H9 (cell line): Measurements from ENCODE around the gene GPAT3. TPM values are rescaled to one million over a fixed set of nuclear protein-coding genes. Genes with fewer than 3 reads are reported as not detected.

ENCODE experiments used
- DNase-seq: peaks from one replicate; pipeline ENCODE4 v3.0.0-alpha.2; 2017
- H2AFZ ChIP-seq: one replicate; pipeline ENCODE4 v1.6.1; 2013; ENCODE audit warnings: mild to moderate bottlenecking, low read length, control low read depth, moderate library complexity
- H2AK5ac ChIP-seq: 2 replicates; pipeline ENCODE4 v1.6.1; 2013; ENCODE audit warnings: low read length, control low read depth, mixed read lengths; ENCODE audit not compliant: insufficient read length
- H2BK120ac ChIP-seq: one replicate; pipeline ENCODE4 v1.6.1; 2013; ENCODE audit warnings: low read depth, mild to moderate bottlenecking, low read length, control low read depth, inconsistent platforms; ENCODE audit not compliant: poor library complexity, severe bottlenecking
- H2BK12ac ChIP-seq: 2 replicates; pipeline ENCODE4 v1.6.1; 2013; ENCODE audit warnings: low read length, control low read depth, mixed read lengths, low read depth; ENCODE audit not compliant: insufficient read length
- H2BK15ac ChIP-seq: 2 replicates; pipeline ENCODE4 v1.6.1; 2013; ENCODE audit warnings: low read depth, low read length, control low read depth
- H2BK20ac ChIP-seq: one replicate; pipeline ENCODE4 v1.6.1; 2013; ENCODE audit warnings: low read depth, mild to moderate bottlenecking, low read length, control low read depth, inconsistent platforms; ENCODE audit not compliant: poor library complexity, severe bottlenecking
- H2BK5ac ChIP-seq: 2 replicates; pipeline ENCODE4 v1.6.1; 2013; ENCODE audit warnings: low read length, control low read depth, mixed read lengths; ENCODE audit not compliant: insufficient read length
- H3K14ac ChIP-seq: 2 replicates; pipeline ENCODE4 v1.6.1; 2013; ENCODE audit warnings: low read length, control low read depth; ENCODE audit not compliant: insufficient read depth
- H3K18ac ChIP-seq: 2 replicates; pipeline ENCODE4 v1.6.1; 2013; ENCODE audit warnings: low read depth, mild to moderate bottlenecking, mixed read lengths, low read length, control low read depth; ENCODE audit not compliant: insufficient read length
- H3K23ac ChIP-seq: 2 replicates; pipeline ENCODE4 v1.6.1; 2013; ENCODE audit warnings: low read length, control low read depth, mixed read lengths, low read depth; ENCODE audit not compliant: insufficient read length
- H3K23me2 ChIP-seq: 2 replicates; pipeline ENCODE4 v1.6.1; 2013; ENCODE audit warnings: low read depth, mild to moderate bottlenecking, mixed read lengths, low read length, control low read depth; ENCODE audit not compliant: insufficient read length, poor library complexity, severe bottlenecking
- H3K27ac ChIP-seq: 2 replicates; pipeline ENCODE4 v1.5.1; 2013; ENCODE audit warnings: low read length, control low read depth, mixed read lengths, low read depth; ENCODE audit not compliant: insufficient read length
- H3K27me3 ChIP-seq: 2 replicates; pipeline ENCODE4 v1.6.1; 2013; ENCODE audit warnings: low read length, control low read depth, inconsistent platforms; ENCODE audit not compliant: insufficient read depth
- H3K4ac ChIP-seq: 2 replicates; pipeline ENCODE4 v1.6.1; 2013; ENCODE audit warnings: low read depth, mild to moderate bottlenecking, control low read depth, inconsistent platforms, low read length, moderate library complexity
- H3K4me1 ChIP-seq: 2 replicates; pipeline ENCODE4 v1.6.1; 2013; ENCODE audit warnings: low read length, control low read depth, inconsistent platforms; ENCODE audit not compliant: insufficient read depth
- H3K4me2 ChIP-seq: 2 replicates; pipeline ENCODE4 v1.6.1; 2013; ENCODE audit warnings: low read length, control low read depth, mixed read lengths; ENCODE audit not compliant: insufficient read length, insufficient read depth
- H3K56ac ChIP-seq: 2 replicates; pipeline ENCODE4 v1.6.1; 2013; ENCODE audit warnings: low read depth, mild to moderate bottlenecking, mixed read lengths, low read length, control low read depth; ENCODE audit not compliant: insufficient read length
- H3K79me1 ChIP-seq: 2 replicates; pipeline ENCODE4 v1.6.1; 2013; ENCODE audit warnings: low read depth, mild to moderate bottlenecking, moderate library complexity, low read length, control low read depth, inconsistent platforms; ENCODE audit not compliant: insufficient read depth, poor library complexity, severe bottlenecking
- H3K79me2 ChIP-seq: 2 replicates; pipeline ENCODE4 v1.6.1; 2013; ENCODE audit warnings: low read length, control low read depth, inconsistent platforms; ENCODE audit not compliant: insufficient read depth
- H3K9ac ChIP-seq: 2 replicates; pipeline ENCODE4 v1.6.1; 2013; ENCODE audit warnings: low read length, control low read depth, mixed read lengths; ENCODE audit not compliant: insufficient read length; ENCODE audit errors: extremely low read depth
- H3K9me3 ChIP-seq: one replicate; pipeline ENCODE4 v1.6.1; 2013; ENCODE audit warnings: low read depth, low read length, inconsistent platforms; ENCODE audit not compliant: control insufficient read depth
- H3T11ph ChIP-seq: one replicate; pipeline ENCODE4 v1.6.1; 2013; ENCODE audit warnings: mild to moderate bottlenecking, low read length, control low read depth, inconsistent platforms
- H4K20me1 ChIP-seq: one replicate; pipeline ENCODE4 v1.6.1; 2013; ENCODE audit not compliant: control insufficient read depth, insufficient read length, insufficient read depth
- H4K5ac ChIP-seq: 2 replicates; pipeline ENCODE4 v1.6.1; 2013; ENCODE audit warnings: low read depth, mild to moderate bottlenecking, mixed read lengths, low read length, control low read depth; ENCODE audit not compliant: insufficient read length
- H4K8ac ChIP-seq: replicated peaks from 2 replicates; pipeline ENCODE4 v1.6.1; 2013; ENCODE audit warnings: low read length, control low read depth, mixed read lengths, low read depth; ENCODE audit not compliant: insufficient read length
- H4K91ac ChIP-seq: 2 replicates; pipeline ENCODE4 v1.6.1; 2013; ENCODE audit warnings: low read depth, mild to moderate bottlenecking, moderate library complexity, mixed read lengths, low read length, control low read depth; ENCODE audit not compliant: insufficient read length
- H3K27ac Mint-ChIP-seq, 3 experiments: 2 replicates in 2 of 3; 3 replicates in 1 of 3; pipeline ENCODE4 v1.8.0; 2020 to 2021; ENCODE audit warnings: mixed read lengths in 3 of 3, mild to moderate bottlenecking in 1 of 3, moderate library complexity in 1 of 3
- H3K27me3 Mint-ChIP-seq: 2 replicates; pipeline ENCODE4 v1.8.0; 2021; ENCODE audit warnings: low read depth, mild to moderate bottlenecking, moderate library complexity, mixed read lengths
- H3K36me3 Mint-ChIP-seq, 3 experiments: 2 replicates in 2 of 3; 3 replicates in 1 of 3; pipeline ENCODE4 v1.8.0; 2020 to 2021; ENCODE audit warnings: low read depth in 3 of 3, mixed read lengths in 3 of 3; ENCODE audit not compliant: insufficient read depth in 1 of 3
- H3K4me1 Mint-ChIP-seq, 2 experiments: 2 replicates each; pipeline ENCODE4 v1.8.0; 2020; ENCODE audit warnings: mixed read lengths in 2 of 2
- H3K4me3 Mint-ChIP-seq, 2 experiments: 2 replicates in 1 of 2; 3 replicates in 1 of 2; pipeline ENCODE4 v1.8.0; 2020 to 2021; ENCODE audit warnings: mild to moderate bottlenecking in 2 of 2, mixed read lengths in 2 of 2, moderate library complexity in 1 of 2
- H3K9me3 Mint-ChIP-seq, 2 experiments: 2 replicates in 1 of 2; 3 replicates in 1 of 2; pipeline ENCODE4 v1.8.0; 2020; ENCODE audit warnings: mild to moderate bottlenecking in 2 of 2, mixed read lengths in 2 of 2, moderate library complexity in 1 of 2
- CTCF ChIP-seq: fragments of 200-600 bp; sonication (generic); conservative IDR thresholded peaks from 3 replicates; pipeline ENCODE4 v1.8.0; 2021; ENCODE audit warnings: antibody characterized with exemption, mild to moderate bottlenecking
- WGBS: extraction: QIAGEN DNeasy Blood & Tissue Kit; methylation state at CpG from one replicate; pipeline ENCODE4 v1.1.7; 2013; ENCODE audit warnings: missing lambda C conversion rate, low lambda C conversion rate, mixed read lengths; ENCODE audit not compliant: insufficient read length; ENCODE audit errors: extremely low coverage; 5-methylcytosine and 5-hydroxymethylcytosine counted together
- total RNA-seq: library from RNA; stranded (reverse); gene quantifications from 2 replicates; pipeline ENCODE4 v1.2.1, GENCODE V29; 2021

Gene GPAT3
- total RNA-seq, 1 experiment from 2014 or later = 1.8 TPM

- Mint-ChIP-seq H3K4me1 (no peaks in the 10 kb centered on the region), H3K27ac (no peak overlapping the region), H3K27me3 (peaks cover 15% of the 10 kb centered on the region), H3K4me3 (no peak overlapping the region), H3K9me3 (peaks cover 6 to 14% of the 10 kb centered on the region in 2 experiments; a peak in 4 of 5 replicates), H3K36me3 (peaks cover 0 to 4% (median 2%) of the 10 kb centered on the region in 3 experiments; a peak in 1 of 7 replicates)
- no peak overlapping the region for H3K56ac ChIP-seq
- no peak overlapping the region for H2AK5ac ChIP-seq
- H3K9ac ChIP-seq = no peak overlapping the region
- H2BK20ac ChIP-seq = no peak overlapping the region
- no peak overlapping the region for H3K18ac ChIP-seq
- H3K4me1 ChIP-seq = no peaks in the 10 kb centered on the region
- no peak overlapping the region for H4K91ac ChIP-seq
- no peak overlapping the region for H3K4me2 ChIP-seq
- H3K4ac ChIP-seq = no peak overlapping the region
- no peaks in the 10 kb centered on the region for H3K23me2 ChIP-seq
- no peak for TF ChIP-seq CTCF
- H3K9me3 ChIP-seq = no peaks in the 10 kb centered on the region
- H3K79me2 ChIP-seq = no peaks in the 10 kb centered on the region
- H4K5ac ChIP-seq = no peak overlapping the region
- no peak for DNase-seq
- no peak overlapping the region for H2BK120ac ChIP-seq
- no peak overlapping the region for H3K14ac ChIP-seq
- no peaks in the 10 kb centered on the region for H3K27me3 ChIP-seq
- no peak overlapping the region for H2BK12ac ChIP-seq
- WGBS = no CpG with 5 or more reads among the region's 2 CpGs
- no peak overlapping the region for H4K8ac ChIP-seq
- H2BK5ac ChIP-seq = no peak overlapping the region
- no peaks in the 10 kb centered on the region for H4K20me1 ChIP-seq
- no peak overlapping the region for H3K23ac ChIP-seq
- H2AFZ ChIP-seq = no peak overlapping the region
- no peaks in the 10 kb centered on the region for H3K79me1 ChIP-seq
- H3T11ph ChIP-seq = no peak overlapping the region
- no peak overlapping the region for H3K27ac ChIP-seq
- no peak overlapping the region for H2BK15ac ChIP-seq
These were observed 8.2 kb upstream of the GPAT3 start for GRCh38 chr4:83527671-83528070.
